COLO668 (cell line): Measurements from ENCODE around the gene HMCN1.
"Not testable (repeated sequence)": the region's sequence is repeated elsewhere in the genome, so short reads cannot be mapped to it uniquely, and the experiment has no call there.

Experiments
- DNase-seq: peaks from one replicate; lab custom pipeline; 2025; ENCODE audit not compliant: unreplicated experiment; lab: John Stamatoyannopoulos, UW

The HMCN1 gene

DNA sequence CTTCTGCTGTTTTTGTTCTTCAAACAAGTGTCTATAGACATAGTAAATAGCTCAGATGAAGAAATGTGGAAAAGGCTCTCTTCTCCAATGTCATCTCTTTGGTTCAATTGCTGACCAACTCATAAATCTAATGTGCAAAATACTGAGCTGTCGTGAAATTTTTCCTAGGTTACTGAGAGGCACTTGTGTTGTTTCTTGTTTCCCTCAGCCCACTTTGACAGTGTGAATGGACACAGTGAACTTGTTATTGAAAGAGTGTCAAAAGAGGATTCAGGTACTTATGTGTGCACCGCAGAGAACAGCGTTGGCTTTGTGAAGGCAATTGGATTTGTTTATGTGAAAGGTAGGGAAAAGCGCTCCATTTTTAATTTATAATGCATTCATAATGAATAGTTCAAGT lies 395.6 kb downstream of the HMCN1 start:
- DNase-seq, result no peak

DNA sequence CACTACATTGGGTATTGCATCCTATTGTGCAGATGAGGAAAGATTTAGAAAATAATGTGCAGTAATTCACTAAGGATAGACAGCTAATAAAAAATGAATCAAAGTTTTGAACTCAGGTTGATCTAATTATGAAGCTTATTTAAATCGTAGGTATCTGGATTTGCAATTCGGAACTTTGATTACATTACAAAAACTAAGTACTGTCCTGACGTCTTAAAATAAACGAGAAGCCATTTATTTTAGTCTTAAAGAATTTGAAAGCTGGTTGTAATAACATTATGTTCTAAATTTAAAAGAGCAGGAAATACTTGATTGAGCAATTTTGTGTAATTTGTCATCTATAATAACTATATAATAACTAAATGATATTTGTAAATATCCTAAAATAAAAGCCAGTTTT lies 404.9 kb downstream of the HMCN1 start:
- no peak for DNase-seq

DNA sequence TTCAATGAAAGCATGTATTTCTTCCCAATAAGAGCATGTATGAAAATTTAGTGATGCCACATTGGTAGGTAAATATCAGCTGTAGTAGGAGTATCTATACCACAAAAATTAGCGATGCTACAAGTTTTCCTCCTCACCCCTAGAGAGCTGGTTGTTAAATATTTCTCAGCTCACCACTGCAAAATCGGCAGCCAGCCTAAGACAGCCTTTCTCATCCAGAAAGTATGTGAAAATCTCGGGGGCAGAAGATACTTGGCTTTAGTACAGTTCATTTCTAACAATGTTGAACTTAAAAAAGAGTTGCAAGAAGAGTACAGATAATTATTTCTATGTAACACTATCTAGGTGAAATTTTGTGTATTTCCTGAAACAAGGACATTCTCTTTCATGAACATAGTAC lies 405.5 kb downstream of the HMCN1 start:
- no peak for DNase-seq

DNA sequence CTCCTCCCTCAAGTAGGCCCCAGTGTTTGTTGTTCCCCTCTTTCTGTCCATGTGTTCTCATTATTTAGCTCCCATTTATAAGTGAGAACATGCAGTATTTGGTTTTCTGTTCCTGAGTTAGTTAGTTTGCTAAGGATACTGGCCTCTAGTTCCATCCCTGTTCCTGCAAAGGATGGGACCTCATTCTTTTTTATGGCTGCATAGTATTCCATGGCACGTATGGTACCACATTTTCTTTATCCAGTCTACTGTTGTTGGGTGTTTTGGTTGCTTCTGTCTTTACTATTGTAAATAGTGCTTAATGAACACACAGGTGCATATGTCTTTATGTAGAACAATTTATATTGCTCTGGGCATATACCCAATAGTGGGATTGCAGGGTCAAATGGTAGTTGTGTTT lies 408.0 kb downstream of the HMCN1 start:
- DNase-seq, result no peak

DNA sequence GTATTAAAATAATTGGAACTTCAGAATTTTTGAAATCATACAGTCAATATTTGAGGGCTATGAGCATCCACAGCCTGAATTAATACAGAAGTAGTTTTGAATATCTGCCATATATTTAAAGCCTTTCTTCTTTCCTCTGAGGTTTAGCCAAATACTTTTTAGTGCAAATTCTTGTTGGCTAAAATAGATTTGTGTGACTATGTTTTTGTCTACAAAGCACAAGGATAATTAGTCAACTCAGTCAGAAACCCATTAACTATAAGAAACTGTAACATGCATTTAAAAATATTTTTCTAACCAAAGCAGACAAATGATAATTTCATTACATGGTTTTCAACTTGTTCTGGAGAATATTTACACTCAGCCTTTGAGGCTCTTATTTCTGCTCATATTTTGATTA lies 408.7 kb downstream of the HMCN1 start:
- DNase-seq, result no peak

DNA sequence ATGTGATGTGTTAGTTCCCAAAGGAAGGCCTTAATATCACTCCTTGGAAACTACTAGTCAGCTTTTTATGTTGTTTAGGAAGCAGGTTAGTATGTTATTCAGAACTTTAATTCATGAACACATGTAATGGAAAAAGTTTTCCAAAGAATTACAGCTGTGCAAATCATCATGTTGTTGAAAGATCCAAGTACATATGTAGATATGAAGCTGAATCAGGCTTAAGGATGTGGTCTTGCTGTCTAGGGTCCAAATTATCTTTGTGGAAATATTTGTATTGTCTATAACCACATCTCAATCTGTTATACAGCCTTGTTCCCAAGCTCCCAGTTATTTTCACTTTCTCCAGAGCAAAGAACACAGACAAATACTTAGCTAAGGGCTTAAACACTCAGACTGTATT lies 409.3 kb downstream of the HMCN1 start:
- no peak for DNase-seq

DNA sequence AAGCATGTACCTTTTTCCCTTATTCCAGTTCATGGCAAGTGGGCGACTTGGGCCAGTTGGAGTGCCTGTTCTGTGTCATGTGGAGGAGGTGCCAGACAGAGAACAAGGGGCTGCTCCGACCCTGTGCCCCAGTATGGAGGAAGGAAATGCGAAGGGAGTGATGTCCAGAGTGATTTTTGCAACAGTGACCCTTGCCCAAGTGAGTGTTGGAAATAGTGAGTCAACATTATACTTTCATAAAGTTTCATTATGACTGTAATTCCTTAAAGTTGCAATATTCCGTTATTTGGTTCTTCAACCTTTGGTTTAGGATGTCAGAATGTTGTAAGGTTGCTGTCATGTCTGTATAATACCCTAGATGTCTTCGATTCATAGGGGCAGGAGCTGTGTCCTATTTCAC lies 410.3 kb downstream of the HMCN1 start:
- no peak for DNase-seq

DNA sequence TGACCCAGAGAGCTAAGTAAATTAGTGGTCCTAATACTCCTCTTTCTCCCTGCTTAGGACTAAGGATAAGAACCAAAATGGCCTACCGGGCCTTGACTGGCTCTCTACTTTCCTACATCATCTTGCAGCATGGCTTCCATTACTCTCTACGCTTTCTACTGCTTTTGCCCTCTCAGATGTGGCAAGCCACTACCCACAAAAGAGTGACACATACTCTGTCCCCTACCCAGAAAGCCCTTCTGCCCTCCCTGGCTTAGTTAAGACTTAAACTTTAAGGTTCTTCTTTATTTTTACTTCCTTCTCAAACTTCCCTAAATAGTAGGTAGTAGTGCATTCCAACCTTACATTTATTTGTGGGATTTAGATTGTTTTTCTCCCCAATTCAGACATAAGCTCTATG lies 412.8 kb downstream of the HMCN1 start:
- DNase-seq, result no peak

DNA sequence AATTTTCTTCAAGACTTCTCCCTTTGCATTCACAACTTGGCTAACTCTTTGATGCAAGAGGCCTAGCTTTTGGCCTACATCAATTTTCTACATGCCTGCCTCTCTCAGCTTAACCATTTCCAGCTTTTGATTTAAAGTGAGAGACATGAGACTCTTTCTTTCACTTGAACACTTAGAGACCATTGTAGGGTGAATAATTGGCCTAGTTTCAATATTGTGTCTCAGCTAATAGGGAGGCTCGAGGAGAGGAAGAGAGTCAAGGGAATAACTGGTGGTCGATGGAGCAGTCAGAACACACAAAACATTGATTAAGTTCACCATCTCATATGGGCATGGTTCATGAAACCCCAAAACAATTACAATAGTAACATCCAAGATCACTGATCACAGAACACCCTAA lies 415.4 kb downstream of the HMCN1 start:
- no peak for DNase-seq

DNA sequence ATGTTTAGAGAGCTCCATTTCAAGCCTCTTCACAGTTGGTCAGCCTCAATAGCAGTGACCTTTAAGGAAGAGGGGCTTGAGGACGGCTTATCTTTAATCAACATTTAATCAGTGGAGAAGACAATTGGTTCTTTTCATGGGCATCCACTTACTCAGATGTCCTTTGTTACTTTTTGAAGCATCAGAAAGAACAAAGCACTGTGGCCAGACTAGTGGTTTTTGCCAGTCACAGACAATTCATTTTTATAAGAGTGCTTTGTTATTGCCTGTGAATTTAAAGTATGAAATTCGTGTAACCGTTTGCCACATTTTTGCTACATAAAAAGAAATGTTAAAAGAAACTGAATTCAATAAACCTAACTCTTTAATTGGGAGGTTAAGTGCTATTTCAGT lies 418.0 kb downstream of the HMCN1 start:
- DNase-seq, result no peak

DNA sequence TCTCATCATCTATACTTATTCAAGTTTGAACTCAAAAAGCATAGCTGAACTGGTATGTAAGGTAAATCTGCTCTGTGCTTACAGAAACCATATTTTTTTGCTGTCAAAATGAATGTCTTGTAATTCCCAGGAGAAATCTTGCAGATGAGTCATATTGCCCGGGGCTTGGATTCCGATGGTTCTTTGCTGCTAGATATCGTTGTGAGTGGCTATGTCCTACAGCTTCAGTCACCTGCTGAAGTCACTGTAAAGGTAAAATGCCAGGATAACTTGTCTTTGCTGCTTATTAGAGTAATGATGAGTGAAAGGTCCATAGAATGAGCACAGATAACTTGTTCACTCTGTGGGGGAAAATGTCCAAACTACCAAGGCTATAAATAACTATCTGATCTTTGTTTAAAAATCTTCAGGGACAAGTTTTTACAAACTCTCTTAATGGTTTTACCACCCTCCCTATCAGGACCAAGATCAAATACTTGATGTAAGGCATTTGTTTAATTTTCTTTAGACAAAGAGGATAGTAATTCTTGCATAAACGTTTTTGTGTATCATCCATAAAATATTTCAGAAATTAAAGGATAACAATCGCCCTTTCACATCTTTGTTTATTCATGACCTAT lies 418.5 kb downstream of the HMCN1 start:
- no peak for DNase-seq

DNA sequence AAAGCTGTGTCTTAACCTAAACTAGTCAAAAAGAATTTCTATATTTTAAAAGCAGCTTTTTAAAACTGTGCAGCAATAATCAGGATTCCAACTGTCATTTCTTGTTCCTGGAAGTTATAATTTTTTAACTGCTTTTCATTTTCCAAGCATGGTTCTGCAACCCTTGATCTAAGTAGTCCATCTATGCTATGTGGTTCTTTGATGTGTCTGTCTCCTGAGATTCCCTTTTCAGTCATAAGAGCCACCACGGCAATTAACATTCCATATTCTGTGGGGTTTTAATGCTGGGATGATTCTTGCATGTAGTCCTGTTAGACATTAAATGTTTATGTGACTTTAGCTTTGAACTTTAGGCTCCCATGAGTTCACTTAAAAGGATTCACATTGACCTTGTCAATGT lies 420.5 kb downstream of the HMCN1 start:
- DNase-seq, result no peak

DNA sequence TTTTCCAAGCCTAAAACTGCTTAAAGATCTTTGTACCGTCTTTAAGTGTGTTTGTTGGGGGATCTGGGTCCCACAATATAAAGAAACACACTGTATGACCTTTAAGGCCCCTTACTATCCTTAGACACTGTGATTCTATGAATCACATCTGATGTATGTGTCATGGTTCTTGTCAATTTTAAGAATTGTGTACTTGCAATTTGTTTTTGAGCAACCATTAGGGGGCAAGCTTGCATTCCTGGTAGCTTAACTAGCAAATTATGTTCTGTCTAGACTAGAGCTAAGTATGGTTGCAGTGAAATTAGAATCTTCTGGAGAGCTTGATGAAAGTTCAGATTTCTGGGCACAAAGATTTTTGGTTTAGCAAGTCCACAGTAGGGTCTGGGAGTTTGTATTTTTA lies 421.4 kb downstream of the HMCN1 start:
- no peak for DNase-seq

DNA sequence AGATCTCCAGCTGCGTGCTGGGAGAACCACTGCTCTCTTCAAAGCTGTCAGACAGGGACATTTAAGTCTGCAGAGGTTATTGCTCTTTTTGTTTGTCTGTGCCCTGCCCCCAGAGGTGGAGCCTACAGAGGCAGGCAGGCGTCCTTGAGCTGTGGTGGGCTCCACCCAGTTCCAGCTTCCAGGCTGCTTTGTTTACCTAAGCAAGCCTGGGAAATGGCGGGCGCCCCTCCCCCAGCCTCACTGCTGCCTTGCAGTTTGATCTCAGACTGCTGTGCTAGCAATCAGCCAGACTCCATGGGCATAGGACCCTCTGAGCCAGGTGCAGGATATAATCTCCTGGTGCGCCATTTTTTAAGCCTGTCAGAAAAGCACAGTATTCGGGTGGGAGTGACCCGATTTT lies 428.7 kb downstream of the HMCN1 start:
- DNase-seq, result not testable (repeated sequence)

DNA sequence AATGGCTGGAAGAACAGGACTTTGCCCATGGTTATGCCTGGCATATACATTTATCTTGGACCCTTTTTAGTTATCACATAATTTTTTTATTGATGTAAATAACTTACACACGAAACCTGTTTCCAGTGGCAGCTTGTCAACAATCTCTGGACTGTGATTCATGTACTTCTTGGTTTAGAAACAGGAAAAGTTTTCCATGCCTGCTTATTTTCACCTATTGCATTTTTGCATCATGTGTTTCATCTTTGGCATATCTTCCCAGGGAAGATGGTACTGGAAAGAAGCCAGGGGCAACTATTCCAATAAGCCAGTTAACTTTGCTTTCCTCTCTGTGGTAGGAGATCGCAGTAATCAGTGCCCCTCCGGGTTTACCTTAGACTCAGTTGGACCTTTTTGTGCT lies 430.6 kb downstream of the HMCN1 start:
- no peak for DNase-seq

DNA sequence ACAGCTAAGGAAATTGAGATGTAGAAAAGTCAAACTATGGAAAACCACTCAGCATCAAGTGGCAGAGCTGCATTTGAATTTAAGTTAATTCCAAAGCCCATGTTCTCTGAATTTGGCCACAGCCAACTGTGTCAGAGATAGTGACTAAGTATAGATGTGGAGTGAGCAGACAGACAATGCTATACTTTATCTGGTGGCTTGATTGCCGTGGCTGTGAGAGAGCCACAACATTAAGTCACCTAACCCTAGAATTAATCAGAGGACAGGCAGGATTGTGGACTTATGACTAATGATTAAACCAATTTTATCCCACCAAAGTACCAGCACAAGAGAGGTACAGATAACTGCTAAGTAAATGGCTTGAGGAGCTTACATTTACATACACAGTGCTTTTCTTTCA lies 431.1 kb downstream of the HMCN1 start:
- no peak for DNase-seq

DNA sequence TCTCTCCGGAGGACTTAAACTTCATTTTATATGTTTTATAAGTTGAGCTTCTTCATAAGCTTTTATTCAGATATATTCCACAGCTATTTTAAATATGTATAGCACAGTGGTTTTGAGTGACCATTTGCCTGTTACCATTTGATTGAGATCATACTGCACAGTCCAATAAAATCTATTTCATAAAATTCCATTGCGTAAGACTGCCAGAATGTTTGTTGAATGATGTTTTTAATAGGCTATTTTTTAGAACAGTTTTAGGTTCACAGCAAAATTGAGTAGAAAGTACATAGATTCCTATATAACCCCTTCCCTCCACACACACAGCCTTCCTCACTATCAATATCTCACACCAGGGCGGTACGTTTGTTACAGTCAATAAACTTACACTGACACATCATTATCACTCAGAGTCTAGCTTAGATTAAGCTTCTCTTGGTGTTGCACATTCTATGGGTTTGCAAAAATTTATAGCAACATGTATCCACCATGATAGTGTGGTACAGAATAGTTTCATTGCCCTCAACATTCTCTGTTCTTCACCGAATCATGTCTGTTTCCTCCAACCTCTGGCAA lies 433.0 kb downstream of the HMCN1 start:
- DNase-seq, result no peak

DNA sequence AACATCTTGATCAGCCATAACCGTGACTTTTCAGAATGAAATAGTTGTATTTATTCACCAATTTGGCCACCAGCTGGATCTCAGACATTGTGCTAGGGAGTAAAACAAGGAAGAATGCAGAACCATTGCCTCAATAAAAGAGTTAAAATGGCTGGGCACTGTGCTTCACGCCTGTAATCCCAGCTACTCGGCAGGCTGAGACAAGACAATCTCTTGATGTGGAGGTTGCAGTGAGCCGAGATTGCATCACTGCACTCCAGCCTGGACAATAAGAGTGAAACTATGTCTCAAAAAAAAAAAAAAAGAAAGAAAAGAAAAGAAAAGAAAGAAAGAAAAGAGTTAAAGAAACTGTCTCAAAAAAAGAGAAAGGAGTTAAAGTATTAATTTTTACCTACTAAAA lies 441.4 kb downstream of the HMCN1 start:
- DNase-seq, result no peak

DNA sequence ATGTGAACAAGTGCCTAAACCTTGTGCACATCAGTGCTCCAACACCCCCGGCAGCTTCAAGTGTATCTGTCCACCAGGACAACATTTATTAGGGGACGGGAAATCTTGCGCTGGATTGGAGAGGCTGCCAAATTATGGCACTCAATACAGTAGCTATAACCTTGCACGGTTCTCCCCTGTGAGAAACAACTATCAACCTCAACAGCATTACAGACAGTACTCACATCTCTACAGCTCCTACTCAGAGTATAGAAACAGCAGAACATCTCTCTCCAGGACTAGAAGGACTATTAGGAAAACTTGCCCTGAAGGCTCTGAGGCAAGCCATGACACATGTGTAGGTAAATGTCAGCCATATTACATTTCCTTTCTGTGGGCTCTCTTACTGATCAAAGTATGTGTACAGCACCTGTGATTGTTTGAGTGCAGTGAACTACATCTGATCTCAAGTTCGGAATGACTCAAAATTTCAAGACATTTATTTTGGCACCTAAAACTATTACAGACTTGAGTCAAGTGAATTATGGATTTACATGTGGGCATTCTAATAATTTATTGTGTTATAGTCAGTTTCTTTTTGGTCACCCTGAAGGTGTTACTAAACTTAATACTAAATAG lies 444.3 kb downstream of the HMCN1 start:
- DNase-seq, result no peak

DNA sequence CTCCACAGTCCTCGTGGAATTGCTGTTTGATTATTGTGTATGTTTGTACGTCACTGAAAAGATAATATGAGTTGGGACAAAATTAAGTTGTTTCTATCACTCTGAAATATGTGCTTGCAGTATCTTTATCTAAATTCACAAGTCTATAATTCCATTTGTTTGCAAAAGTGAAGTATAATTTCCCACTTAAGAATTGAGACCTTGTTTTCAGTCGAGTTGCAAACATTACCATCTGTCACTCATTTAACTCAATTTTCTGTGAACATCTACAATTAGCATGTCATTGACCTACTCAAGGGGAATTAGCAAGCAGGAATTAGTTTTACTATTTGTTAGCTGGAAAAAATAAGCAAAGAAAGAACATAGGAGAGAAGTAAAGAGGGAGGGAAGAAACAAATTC lies 445.0 kb downstream of the HMCN1 start:
- DNase-seq, result no peak

DNA sequence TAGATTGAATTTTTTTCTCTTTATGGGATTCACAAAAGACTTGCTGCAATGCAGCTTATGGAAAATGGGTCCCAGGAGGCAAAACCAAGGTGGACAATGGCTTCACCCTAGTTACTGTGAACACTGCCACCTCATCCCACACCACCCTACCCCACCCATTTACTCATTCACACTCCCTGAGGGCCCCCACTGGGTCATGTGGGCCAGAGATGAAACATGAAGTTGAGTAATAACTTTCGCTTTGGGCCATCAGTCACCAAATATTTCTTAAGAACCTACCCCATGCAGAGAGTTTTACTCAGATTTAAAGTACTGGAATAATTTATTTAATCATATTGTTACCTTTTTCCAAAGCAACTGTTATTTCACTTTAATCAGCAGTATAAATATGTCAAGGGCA lies 449.0 kb downstream of the HMCN1 start:
- DNase-seq, result no peak

DNA sequence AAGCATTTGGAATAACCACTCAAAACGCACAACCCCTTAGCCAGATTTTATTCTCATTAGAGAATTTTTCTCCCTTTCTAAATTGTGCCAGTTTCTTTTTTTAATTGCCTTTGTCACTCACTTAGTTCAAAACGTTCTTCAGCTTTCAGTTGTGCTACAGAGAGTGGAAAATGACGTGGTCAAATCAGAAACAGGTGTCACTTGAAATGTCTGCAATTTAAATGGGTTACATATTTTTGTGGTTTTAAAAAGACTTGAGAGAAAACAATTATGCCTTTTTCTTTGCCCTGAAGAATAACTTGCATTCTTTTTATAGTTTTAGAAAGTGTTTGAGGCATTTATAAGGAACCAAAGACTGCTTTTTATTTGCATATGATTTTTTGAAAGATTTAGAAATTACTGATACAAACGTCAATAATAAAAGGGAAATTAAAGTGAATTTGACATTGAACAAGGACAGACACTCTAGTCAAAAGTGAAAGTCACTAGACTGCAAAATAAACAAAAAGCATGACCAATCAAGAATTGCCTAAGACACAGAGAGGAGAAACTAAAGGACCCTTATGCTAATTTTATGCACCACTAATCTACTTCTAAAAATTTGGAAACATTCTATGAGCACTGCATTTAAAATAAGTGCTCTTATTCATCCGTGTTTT lies 449.9 kb downstream of the HMCN1 start:
- DNase-seq, result no peak
